ENCODE results near the gene INPP5A.

- TF ChIP-seq, protein P1, sequence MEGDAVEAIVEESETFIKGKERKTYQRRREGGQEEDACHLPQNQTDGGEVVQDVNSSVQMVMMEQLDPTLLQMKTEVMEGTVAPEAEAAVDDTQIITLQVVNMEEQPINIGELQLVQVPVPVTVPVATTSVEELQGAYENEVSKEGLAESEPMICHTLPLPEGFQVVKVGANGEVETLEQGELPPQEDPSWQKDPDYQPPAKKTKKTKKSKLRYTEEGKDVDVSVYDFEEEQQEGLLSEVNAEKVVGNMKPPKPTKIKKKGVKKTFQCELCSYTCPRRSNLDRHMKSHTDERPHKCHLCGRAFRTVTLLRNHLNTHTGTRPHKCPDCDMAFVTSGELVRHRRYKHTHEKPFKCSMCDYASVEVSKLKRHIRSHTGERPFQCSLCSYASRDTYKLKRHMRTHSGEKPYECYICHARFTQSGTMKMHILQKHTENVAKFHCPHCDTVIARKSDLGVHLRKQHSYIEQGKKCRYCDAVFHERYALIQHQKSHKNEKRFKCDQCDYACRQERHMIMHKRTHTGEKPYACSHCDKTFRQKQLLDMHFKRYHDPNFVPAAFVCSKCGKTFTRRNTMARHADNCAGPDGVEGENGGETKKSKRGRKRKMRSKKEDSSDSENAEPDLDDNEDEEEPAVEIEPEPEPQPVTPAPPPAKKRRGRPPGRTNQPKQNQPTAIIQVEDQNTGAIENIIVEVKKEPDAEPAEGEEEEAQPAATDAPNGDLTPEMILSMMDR (conservative IDR thresholded peaks at IDR 0.05), result no peak
- no peak for TF ChIP-seq ZFX (IDR thresholded peaks at IDR 0.05)
Observed at GRCh38 chr10:132578287-132578951, 40.8 kb downstream of the INPP5A start.
